SIG-M5 treated with dmso at 0.1 percent for 504 hours (cell line): ENCODE results near the gene LRPPRC.

ENCODE experiments used
- DNase-seq: peaks from one replicate; lab custom pipeline; 2025; ENCODE audit not compliant: unreplicated experiment; lab: John Stamatoyannopoulos, UW

The LRPPRC gene

DNA sequence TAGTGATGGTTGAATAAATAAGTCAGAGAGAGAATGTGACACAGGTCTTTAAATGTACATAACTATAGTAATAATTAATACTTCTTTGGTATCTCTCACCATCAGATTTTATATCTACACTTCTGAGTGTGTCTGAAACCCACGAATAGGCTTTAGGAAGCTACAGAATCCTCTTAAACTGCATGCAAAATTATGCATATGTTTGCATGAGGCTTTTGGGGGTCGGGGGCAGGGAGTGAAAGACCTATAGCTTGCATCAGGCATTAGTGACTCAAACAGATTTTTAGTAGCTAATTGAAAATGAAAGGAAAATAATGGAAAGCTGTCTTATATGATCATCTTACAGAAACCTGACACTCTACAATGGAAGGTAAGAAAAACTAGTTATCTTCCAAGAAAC lies 14.9 kb downstream of the LRPPRC start:
- DNase-seq: no peak

DNA sequence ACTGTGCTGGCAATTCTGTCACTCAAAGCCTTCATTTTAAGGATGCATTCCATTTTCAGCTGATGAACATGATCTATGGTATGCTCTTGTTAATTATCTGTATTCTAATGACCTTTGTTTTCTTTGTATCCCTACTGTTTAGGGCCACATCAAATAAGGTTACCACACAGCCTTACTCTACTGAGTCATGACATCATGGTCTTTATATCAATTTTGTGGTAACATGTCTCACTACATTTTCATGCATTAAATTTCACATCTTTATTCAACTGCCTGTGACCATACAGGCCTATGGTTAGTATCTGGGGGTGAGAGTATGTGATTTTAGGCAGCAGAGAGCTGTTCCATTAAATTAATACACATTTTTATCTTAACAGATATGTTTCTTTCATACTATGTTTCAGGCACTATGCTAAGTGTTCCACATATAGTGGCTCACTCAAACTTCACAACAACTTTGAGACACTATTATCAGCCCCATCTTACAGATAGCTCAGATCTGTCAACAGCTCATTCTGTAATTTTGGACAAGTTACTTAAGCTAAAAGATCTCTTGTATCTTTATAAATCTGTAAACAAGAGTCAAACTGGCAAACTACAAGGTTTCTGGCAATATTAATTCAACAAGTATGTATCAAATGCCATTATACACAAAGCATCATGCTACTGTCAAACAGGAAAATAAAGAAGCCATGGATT lies 18.0 kb downstream of the LRPPRC start:
- DNase-seq: no peak

DNA sequence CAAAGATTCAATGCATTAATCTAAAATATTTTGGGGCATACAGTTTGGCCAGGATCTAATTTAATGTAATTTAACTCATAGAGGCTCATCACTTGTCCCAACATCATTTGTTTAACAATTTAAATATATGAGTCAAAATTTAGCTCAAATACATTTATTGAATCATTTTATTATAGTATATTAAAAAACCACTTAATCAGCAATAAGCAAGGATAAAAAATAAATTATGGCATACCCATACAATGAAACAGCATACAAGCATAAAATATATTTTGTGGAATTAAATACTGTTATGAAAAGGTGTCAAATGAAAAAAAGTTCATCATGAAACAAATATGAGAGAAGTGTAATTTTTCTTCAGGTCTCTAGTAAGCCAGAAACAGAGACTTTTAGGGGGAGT lies 34.9 kb downstream of the LRPPRC start:
- DNase-seq: no peak

DNA sequence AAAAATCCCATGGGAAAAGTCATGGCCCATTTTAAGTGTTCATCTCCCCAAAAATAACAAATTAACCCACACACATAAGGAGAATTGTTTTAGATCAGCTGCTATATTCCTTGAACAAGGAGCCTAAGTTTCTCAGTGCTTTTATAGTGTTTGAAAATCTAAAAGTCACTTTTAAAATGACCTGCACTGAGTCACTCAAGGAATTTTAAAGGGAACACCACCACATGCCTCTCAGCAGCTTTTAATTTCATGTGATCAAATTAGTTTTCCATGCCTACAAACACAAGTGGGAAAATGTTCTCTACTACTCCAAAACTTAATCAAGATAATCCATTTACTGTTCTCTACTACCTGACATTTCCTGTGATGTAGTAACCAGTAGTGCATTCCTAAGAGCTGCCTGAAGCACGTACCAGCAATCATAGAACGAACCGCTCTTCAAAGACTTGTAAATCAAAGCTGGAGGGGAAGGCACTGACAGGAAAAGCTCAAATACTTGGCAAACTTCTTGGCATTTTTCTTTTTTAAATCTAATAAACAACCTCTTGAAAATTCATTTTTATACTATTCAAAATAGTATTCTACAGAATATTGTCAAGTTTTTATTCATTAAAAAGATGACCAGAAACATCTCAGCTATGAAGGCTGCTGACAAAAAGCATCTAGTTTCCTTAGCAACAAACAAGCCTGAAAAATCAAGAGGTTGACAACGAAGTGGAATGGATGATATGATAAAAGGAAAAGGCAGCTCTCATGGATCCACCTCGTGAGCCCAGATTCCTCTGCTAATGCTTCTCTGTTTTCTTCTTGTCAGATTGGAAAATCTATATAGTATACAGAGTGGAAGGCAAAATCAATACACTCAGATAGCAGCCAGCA lies 37.2 kb downstream of the LRPPRC start:
- DNase-seq: no peak

- peak; percentile 49 for DNase-seq
These were observed 45.3 kb downstream of the LRPPRC start for GRCh38 chr2:43950383-43951008.

- DNase-seq: no peak
These were observed 47.4 kb downstream of the LRPPRC start for GRCh38 chr2:43948370-43948769.

GRCh38 chr2:43946685-43947084 lies 49.1 kb downstream of the LRPPRC start:
- no peak for DNase-seq

DNA sequence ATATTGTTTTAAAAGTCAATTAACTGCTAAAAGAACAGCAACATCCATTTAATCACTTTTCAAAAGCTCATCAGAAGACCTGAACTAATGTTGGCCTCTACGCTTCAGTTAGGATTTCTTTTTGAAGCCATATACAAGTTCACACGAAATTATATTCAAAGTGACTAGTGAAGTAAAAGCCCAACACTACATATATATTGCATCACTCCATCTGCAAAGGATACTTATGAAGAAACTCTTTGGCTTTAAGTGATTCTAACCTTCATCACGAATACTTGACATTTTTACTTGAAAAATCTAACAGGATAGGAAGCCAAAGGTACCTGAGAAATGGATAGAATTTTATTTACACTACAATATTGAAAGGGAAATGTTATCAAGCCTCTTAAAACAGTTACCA lies 50.4 kb downstream of the LRPPRC start:
- DNase-seq: no peak

DNA sequence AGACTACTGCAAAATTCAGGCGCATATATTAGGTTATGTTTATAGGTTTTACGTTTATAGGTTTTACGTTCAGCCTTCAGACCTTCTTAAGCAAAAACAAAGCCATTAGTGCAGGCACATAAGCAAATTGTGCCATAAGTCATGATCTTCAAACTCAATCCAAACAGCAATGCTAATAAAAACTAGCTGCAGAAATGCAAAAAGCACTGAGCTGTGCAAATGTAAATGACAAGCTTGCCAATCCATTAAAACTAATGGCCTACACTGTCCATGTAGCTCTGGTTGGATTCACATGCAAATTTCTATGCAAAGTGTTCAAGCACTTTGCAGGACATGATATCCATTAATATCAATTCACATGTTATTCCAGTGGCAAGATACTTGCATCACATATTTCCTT lies 50.9 kb downstream of the LRPPRC start:
- no peak for DNase-seq

DNA sequence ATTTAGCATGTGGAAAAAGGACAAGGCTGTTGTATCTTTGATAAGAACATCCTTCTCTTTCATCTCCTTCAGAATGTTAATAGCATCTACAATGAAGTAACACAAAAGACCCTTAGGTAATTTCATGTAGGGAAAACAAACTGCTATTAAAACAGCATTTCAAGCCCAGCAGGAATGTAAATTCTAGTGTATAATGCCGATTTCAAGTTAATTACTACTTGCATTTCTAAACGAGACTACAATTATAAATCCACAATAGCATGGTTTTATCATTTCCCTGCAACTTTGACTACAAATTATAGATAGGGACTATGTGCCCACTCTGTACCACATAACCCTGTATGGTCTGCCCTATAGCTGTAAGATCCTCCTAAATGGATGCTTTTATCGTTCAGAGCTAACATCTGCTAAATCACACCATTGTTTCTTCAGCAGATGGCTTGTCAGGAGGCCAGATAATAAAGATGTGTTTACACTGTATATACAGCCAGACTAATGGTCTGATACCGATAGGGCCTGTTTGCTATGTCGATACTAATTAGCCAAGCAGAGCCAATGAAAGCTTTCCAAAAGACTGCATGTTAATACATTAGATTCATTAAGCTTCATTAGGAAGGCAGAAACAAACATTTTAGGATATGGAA lies 51.9 kb downstream of the LRPPRC start:
- no peak for DNase-seq

- no peak for DNase-seq
These were observed 52.5 kb downstream of the LRPPRC start for GRCh38 chr2:43943323-43943722.

DNA sequence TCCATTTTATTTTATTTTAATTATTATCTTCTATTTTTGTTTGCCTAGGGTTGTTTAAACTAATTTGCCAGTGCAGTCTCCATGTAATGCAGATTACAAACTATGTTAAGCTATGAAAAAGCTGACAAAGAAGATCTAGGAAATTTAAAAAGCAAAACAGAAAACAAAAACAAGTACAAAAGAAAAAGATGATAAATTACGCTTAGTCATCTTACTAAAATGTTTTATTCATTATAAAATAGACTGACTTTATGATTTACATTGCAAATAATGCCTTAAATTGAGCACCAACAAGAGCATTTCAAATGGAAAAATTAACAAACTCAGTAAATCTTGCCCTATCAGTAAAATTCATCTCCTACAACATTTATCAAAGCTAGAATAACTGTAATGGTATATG lies 52.9 kb downstream of the LRPPRC start:
- DNase-seq: no peak

DNA sequence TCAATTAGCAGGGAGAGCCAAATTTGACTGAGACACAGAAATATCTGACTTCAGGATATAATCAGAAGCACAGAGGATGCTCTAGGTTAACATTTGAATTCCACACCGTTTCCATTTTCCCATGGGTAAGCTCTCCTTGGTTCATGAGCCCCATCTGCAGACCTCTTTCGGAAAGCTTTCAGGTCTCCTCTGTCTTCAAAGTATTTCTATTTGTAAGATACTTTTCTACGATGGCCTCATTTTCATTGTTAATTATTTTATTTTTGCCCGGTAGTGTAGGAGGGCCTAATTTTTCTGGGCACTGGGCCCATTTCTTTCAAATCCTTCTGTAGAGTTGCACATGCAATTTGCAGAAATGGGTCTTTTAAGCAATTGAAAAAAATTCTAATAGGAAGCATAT lies 53.8 kb downstream of the LRPPRC start:
- DNase-seq: no peak

DNA sequence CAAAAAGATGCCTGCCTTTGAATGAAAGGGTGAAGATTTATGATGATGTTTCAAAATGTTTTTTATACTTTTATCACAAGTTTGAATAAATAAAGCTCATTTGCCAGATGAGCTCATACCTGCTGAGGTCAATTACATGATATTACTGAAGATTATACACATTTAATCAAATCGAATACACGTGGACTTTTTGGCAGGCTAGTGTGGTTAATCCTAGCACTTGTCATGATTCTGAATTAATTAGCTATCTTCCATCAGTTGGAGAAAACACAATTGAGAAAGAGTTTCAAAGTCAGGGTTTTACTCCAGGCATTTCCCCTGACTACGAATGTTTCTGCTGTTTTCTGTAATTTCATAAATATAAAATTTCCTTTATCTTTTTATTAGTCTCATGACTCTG lies 54.4 kb downstream of the LRPPRC start:
- DNase-seq: no peak

DNA sequence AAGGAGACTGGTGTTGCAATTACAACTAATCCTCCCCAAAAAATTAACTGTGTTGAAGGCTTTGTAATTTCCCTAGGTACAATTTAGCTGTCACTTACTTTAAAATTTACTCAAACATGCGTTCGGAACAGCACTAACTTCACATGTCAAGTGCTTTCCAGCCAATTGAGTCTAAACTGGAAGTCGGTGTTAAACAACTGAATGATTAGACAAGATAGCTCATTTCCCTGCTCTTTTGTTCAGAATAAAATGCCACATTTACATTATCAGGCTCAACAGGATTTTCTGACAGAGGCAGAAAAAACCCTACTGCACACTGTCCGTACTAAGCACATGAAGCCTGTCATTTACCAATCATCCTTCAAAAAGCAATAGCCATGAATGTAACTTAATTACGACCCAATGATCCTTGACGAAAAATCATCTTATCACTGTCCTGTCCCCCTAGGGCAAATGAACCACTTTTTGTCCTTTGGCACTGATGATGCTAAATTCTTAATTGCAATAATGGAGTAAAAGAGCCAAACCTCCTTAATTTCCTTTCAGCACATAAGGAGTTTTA lies 56.0 kb downstream of the LRPPRC start:
- DNase-seq: no peak

DNA sequence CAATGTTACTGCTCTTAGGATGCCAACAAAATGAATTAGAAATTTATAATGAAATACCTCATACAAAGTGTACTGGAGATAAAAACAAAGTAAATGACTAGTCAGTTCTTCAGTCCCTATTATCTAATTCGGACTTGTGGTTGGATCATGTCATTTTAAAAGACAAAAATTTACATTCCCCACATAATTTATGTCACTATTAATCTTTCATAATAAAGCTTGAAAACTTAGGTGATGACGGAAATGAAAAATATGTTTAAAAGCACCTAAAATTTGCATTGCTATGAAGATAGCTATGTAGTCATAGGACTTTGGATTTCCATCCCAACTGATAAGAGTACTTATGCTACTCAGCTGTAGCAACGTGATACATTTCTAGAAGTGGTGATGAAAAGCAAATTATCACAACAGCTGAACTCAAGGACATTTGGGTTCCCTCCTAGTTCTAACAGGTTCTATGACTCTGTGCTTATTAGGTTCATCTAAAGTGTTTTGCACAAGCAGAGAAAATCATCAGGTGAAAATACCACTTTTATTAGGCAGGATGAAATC lies 58.4 kb downstream of the LRPPRC start:
- DNase-seq: no peak

DNA sequence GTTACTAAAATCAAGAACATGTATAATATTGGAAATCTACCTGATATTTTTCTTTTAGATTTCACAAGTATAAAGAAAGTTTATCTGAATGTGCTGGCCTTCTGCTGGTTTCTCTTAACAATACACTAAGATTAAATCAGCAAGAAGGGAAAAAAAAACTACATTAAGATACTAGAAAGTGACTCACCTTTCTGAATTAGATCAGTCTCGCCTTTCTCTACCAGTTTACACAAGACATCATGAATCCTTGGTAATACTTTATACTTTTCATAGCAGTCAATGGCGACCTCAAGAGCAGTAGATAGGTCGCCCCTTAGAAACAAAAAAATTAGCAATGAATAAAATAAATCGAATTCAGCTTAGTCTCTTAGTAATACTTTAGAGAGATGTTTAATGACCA lies 61.2 kb downstream of the LRPPRC start:
- DNase-seq: no peak

- DNase-seq: no peak
These were observed 64.5 kb downstream of the LRPPRC start for GRCh38 chr2:43931293-43931692.

GRCh38 chr2:43927442-43927841 lies 68.3 kb downstream of the LRPPRC start:
- DNase-seq: no peak

- DNase-seq: no peak
These were observed 70.4 kb downstream of the LRPPRC start for GRCh38 chr2:43925431-43925830.

- DNase-seq: no peak
These were observed 71.3 kb downstream of the LRPPRC start for GRCh38 chr2:43924463-43924862.
